Lung (tissue), 12 donors: Measurements from ENCODE around the gene XPO5. TPM values are rescaled to one million over a fixed set of nuclear protein-coding genes. Genes with fewer than 3 reads are reported as not detected.
"Not testable (repeated sequence)": the region's sequence is repeated elsewhere in the genome, so short reads cannot be mapped to it uniquely, and the experiment has no call there.

Experiments
- ATAC-seq: fragments of 200-7000 bp; cut with Tn5 transposase; one replicate; pipeline ENCODE4 v1.9.1; 2020; ENCODE audit warnings: moderate number of reproducible peaks; ENCODE audit not compliant: insufficient read depth, low FRiP score
- DNase-seq, 3 donors: peaks; one replicate each; pipeline ENCODE4 v3.0.0-alpha.2; 2013 to 2017
- H3K27ac ChIP-seq, 2 donors: one replicate each; pipeline ENCODE4 v1.5.1; 2013; ENCODE audit warnings: mild to moderate bottlenecking in 2 of 2, moderate library complexity in 2 of 2, control low read depth in 1 of 2, inconsistent platforms in 1 of 2, low read depth in 1 of 2, low read length in 1 of 2
- H3K27me3 ChIP-seq, 3 donors: one replicate each; pipeline ENCODE4 v1.5.1; 2013; ENCODE audit warnings: low read length in 2 of 3; ENCODE audit not compliant: control insufficient read depth in 3 of 3, insufficient read depth in 3 of 3
- H3K36me3 ChIP-seq, 4 donors: one replicate each; pipeline ENCODE4 v1.5.1; 2013; ENCODE audit warnings: low read length in 4 of 4, mild to moderate bottlenecking in 1 of 4, moderate library complexity in 1 of 4; ENCODE audit not compliant: control insufficient read depth in 4 of 4, insufficient read depth in 4 of 4
- H3K4me1 ChIP-seq, 5 donors: one replicate each; pipeline ENCODE4 v1.5.1; 2013; ENCODE audit warnings: low read length in 5 of 5, mild to moderate bottlenecking in 2 of 5, moderate library complexity in 1 of 5; ENCODE audit not compliant: control insufficient read depth in 5 of 5, insufficient read depth in 5 of 5
- H3K4me3 ChIP-seq: one replicate; pipeline ENCODE4 v1.5.1; 2013; ENCODE audit warnings: mild to moderate bottlenecking, control low read depth, moderate library complexity
- H3K9ac ChIP-seq, 2 donors: one replicate each; pipeline ENCODE4 v1.5.1; 2013; ENCODE audit warnings: low read length in 2 of 2, control low read depth in 1 of 2; ENCODE audit not compliant: insufficient read depth in 1 of 2
- H3K9me3 ChIP-seq, 4 donors: one replicate each; pipeline ENCODE4 v1.5.1; 2013; ENCODE audit warnings: low read length in 3 of 4, mild to moderate bottlenecking in 1 of 4, moderate library complexity in 1 of 4; ENCODE audit not compliant: control insufficient read depth in 4 of 4, insufficient read depth in 3 of 4
- WGBS, 2 donors: extraction: QIAGEN DNeasy Blood & Tissue Kit; methylation state at CpG; one replicate each; pipeline ENCODE4 v1.1.7; 2013; 5-methylcytosine and 5-hydroxymethylcytosine counted together
- polyA plus RNA-seq, 2 donors: library from polyadenylated mRNA; stranded (reverse); fragments of 200-250 nt; gene quantifications; one replicate each; pipeline ENCODE4 v1.2.1, GENCODE V29; 2013
- total RNA-seq, 2 donors: library from RNA; depleted of rRNA in 1 of 2; stranded (reverse); fragments of >200 nt in 1 of 2; gene quantifications; one replicate each; pipeline ENCODE4 v1.2.1, GENCODE V29; 2014 to 2021
- TF ChIP-seq, protein P1 (sequence below): IDR thresholded peaks from 2 replicates; pipeline ENCODE4 v1.5.1; 2012; ENCODE audit warnings: mild to moderate bottlenecking; ENCODE audit errors: control extremely low read depth, extremely low read depth
- donor health status: control.
- donor health status: control.
- donor health status: Bipolar disorder and iron deficiency.
- donor health status: healthy.
- donor health status: DM: yes; HTN: yes; CAD: no.

XPO5 gene
- total and polyA plus RNA-seq, 4 donors = 9.3 to 30.1 (median 16.3) TPM

GRCh38 chr6:43559328-43559727 is 16.5 kb downstream of the XPO5 start:
- no peaks in the 10 kb centered on the region for H3K9me3 ChIP-seq
- ATAC-seq = no peak
- H3K4me1 ChIP-seq = no peaks in the 10 kb centered on the region
- H3K27me3 ChIP-seq = no peaks in the 10 kb centered on the region
- TF ChIP-seq, protein P1, sequence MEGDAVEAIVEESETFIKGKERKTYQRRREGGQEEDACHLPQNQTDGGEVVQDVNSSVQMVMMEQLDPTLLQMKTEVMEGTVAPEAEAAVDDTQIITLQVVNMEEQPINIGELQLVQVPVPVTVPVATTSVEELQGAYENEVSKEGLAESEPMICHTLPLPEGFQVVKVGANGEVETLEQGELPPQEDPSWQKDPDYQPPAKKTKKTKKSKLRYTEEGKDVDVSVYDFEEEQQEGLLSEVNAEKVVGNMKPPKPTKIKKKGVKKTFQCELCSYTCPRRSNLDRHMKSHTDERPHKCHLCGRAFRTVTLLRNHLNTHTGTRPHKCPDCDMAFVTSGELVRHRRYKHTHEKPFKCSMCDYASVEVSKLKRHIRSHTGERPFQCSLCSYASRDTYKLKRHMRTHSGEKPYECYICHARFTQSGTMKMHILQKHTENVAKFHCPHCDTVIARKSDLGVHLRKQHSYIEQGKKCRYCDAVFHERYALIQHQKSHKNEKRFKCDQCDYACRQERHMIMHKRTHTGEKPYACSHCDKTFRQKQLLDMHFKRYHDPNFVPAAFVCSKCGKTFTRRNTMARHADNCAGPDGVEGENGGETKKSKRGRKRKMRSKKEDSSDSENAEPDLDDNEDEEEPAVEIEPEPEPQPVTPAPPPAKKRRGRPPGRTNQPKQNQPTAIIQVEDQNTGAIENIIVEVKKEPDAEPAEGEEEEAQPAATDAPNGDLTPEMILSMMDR = no peak
- no peak overlapping the region for H3K27ac ChIP-seq
- DNase-seq = no peak
- H3K4me3 ChIP-seq = no peak overlapping the region
- peaks cover 28 to 57% (median 36%) of the 10 kb centered on the region in 4 donors for H3K36me3 ChIP-seq
- H3K9ac ChIP-seq = no peak overlapping the region

DNA sequence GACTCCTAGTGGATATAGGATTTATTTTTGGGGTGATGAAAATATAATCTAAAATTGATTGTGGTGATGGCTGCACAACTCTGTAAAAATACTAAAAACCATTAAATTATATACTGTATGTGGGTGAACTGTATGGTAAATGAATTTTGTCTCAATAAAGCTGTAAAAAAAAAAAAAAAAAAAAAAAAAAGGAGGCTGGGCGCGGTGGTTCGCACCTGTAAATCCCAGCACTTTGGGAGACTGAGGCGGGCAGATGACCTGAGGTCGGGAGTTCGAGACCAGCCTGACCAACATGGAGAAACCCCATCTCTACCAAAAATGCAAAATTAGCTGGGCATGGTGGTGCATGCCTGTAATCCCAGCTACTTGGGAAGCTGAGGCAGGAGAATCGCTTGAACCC is 18.2 kb downstream of the XPO5 start:
- not testable (repeated sequence) for H3K27me3 ChIP-seq, H3K4me3 ChIP-seq, H3K4me1 ChIP-seq, H3K9me3 ChIP-seq, DNase-seq, ATAC-seq, H3K9ac ChIP-seq, H3K27ac ChIP-seq
- H3K36me3 ChIP-seq = peaks cover 32 to 44% (median 35%) of the 10 kb centered on the region in 4 donors
- WGBS, 2 donors = 95% methylated on average over 5 to 7 of the region's 7 CpGs

GRCh38 chr6:43547222-43547621 is 28.6 kb downstream of the XPO5 start:
- H3K36me3 ChIP-seq = peaks cover 14 to 48% (median 23%) of the 10 kb centered on the region in 4 donors
- ATAC-seq = no peak

GRCh38 chr6:43544461-43544860 is 31.4 kb downstream of the XPO5 start:
- no peak overlapping the region for H3K27ac ChIP-seq
- no peaks in the 10 kb centered on the region for H3K27me3 ChIP-seq
- DNase-seq = no peak
- H3K9me3 ChIP-seq = no peaks in the 10 kb centered on the region
- H3K4me1 ChIP-seq = no peaks in the 10 kb centered on the region
- WGBS, 2 donors = 81 to 85% methylated on average over 4 of the region's 4 CpGs
- H3K9ac ChIP-seq = no peak overlapping the region
- peaks cover 3 to 42% (median 15%) of the 10 kb centered on the region in 4 donors for H3K36me3 ChIP-seq
- H3K4me3 ChIP-seq = no peak overlapping the region
- TF ChIP-seq, protein P1 = no peak
- no peak for ATAC-seq

More at GRCh38 chr6:43547222-43547621, 28.6 kb downstream of the XPO5 start:
- TF ChIP-seq, protein P1 = no peak
- Histone ChIP-seq H3K9me3 (no peaks in the 10 kb centered on the region), H3K27me3 (no peaks in the 10 kb centered on the region), H3K4me3 (no peak overlapping the region), H3K27ac (no peak overlapping the region), H3K4me1 (no peaks in the 10 kb centered on the region), H3K9ac (no peak overlapping the region)
- DNase-seq = no peak
- 86 to 92% methylated on average over 3 of the region's 3 CpGs for whole genome bisulfite sequencing, 2 donors
